Stimulated activated CD4-positive, alpha-beta T cell treated with anti-CD3 and anti-CD28 coated beads, Interleukin-12 subunit alpha, Interleukin-12 subunit beta, amount 100 ng/mL, for 4 hours (primary cell): ENCODE measurements around the gene TIMM10.
A peak's percentile ranks its signal among the peaks of the same experiment; 100 is the strongest.
"Not testable (repeated sequence)": the region's sequence is repeated elsewhere in the genome, so short reads cannot be mapped to it uniquely, and the experiment has no call there.

ENCODE experiments used
- DNase-seq: peaks from one replicate; pipeline ENCODE4 v3.0.0-alpha.2; 2020

The TIMM10 gene

DNA sequence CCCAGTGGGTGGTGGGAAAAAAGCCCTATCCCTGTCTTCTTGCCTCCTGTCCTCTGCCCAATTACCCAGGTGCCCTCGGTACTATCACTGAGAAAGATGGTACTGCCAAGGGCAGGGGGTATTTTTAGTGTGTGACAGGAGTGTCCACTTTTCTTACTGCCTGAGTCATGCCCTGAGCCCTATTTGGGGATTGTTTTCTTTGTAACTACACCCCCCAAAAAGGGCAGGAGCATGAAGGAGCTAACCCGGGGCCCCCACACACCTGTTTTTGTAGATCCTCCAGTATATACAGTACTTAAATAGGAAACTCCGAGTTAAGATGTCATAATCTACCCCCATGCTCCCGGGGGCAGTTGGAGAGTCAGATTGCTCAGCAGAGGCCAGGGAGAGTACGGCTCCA is 10.6 kb upstream of the TIMM10 start:
- no peak for DNase-seq

DNA sequence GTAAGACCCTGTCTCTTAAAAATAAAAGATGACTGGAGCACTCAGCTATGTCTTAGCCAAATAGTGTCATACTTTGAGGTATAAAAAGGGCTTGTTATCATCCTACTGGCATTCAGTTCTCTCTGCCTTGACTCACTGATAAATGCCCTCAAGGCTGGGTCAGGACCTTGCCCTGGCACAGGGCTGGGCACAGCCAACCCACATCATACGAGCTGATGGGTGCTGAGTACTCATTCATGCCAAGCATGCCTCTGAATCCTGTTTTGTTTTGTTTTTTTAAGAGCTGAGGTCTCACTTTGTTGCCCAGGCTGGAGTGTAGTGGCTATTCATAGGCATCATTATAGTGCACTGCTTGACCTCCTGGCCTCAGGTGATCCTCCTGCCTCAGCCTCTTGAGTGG is 8.8 kb upstream of the TIMM10 start:
- no peak for DNase-seq

DNA sequence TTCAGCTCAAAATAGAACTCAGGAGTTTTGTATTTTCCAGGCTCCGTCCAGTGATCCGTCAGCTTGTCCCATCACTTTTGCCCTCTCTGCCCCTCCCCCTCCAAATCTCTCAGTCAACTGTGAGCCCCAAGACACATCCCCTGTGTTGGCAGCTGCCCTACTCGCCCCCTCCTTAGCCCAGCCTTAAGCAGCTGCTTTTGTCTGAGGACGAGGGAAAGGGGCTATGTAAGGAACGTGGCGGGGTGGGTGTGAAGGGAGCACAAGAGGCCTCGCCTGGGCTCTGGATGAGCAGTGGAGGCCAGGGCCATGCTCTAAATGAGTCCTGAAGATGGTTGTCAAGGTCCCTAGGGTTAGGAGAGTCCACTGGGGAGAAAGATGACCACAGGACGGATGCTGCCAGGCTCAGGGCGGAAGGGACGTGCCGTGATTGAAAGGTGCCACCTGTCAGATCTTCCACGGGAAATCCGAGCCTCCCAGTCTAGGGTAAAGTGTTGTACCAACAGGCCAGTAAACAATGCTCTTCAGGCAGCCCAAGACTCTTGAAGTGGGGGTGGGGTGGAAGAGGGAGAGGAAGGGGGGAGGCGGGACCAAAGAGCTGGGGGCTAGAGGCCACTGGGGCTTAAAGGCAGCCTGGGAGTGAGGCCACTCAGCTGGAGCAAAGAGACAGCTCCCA is 6.5 kb upstream of the TIMM10 start, which contains the start of gene SMTNL1:
Gene SMTNL1, plus strand, starts transcription at position 649 of the 673 bp plus-strand sequence. CDS start 5,048 bp downstream, outside the sequence.
- DNase-seq = no peak

DNA sequence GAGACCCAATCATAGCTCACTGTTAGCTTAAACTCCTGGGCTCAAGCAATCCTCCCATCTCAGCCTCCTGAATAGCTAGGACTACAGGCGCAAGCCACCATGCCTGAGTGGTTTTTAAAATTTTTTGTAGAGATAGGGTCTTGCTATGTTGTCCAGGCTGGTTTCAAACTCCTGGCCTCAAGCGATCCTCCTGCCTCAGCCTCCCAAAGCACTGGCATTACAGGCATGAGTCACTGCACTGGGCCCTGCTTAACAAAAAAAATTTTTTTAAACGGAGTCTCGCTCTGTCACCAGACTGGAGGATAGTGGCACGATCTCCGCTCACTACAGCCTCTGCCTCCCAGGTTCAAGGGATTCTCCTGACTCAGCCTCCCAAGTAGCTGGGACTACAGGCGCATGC is 3.9 kb upstream of the TIMM10 start:
- DNase-seq = not testable (repeated sequence)

DNA sequence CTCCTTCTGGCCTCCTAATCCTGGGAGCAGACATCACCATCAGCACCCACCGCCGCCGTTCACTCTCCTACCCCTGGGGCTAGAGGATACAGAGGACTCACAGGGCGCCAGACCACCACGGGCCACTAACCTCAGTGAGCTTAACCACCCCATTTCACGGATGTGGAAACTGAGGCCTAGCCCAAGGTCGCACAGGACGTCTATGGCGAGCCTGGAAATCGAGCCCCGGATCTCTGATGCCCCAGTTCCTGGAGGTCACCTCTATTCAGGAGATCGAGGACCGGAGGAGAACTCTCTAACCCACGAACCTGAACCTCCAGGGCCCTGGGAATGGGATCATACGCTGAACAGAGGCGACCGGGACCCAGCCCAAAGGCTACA is 349 bp downstream of the TIMM10 start:
- DNase-seq = no peak

DNA sequence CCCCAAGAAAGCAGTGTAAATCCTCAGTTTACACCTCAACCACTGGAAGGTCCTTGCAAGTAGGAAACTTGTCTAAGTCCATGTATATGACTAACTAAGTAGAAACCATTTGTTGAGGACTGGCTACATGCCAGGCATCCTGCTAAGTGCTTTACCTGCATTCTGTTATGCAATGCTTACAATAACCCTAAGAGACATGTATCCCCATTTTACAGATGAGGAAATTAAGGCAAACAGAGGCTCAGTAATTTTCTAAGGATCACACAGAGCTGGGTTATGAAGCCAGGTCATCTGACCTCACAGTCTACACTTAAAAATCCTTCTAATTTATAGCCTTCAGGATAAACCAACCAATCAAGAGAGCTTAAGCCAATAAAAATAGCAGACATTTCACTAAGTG is 1.5 kb downstream of the TIMM10 start:
- DNase-seq = no peak

DNA sequence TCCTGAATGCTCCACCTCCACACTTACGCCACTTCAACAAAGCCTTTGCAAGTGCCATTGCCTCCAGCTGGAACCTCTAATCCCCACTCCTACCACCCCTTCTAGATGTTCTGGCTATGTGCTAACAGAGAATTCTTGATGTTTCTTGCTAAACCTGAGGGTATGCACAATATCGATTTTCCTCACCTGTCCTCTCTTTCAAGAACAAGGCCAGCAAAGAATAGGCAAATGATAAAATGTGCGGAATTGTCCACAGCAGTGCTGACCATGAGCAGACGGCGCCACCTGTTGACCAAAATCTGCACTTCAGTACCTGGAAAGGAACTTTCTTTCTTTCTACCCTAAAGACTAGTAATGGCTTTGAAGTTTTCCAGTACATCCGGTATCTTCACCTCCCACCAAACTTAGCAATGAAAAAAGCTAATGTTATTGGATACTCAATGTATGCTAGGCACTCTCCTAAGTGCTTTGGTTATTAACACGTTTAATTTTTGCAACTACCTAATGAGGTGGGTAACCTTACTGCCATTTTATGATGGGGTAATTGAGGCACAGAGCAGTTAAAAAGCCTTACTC is 3.4 kb downstream of the TIMM10 start:
- DNase-seq = peak; percentile 73

DNA sequence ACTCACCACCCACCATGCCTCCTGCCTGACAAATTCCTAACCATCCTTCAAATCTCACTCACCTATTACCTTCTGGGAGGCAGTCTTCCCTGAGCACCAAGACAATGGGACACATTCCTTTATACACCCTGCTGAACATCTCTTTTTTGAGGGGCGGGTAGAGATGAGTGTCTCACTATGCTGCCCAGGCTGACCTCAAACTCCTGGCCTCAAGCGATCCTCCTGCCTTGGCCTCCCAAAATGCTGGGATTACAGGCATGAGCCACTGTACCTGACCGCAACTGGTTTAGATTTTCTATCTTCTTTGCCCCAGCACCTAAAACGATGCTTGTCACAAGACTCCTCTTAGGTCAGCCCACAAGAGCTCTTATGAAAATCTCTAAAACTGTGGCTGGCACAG is 7.1 kb downstream of the TIMM10 start:
- DNase-seq = no peak

DNA sequence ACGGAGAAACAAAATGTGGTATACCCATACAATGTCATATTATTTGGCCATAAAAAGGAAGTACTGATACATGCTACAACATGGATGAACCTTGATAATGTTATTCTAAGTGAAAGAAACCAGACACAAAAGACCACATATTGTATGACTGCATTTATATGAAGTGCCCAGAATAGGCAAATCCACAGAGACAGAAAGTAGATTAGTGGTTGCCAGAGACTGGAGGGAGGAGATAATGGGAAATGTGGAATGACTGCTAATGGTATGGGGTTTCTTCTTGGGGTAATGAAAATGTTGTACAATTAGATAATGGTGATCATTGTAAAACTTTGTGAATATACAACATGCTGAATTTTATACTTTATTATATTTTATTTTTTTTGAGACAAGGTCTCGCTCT is 9.4 kb downstream of the TIMM10 start:
- DNase-seq = no peak

DNA sequence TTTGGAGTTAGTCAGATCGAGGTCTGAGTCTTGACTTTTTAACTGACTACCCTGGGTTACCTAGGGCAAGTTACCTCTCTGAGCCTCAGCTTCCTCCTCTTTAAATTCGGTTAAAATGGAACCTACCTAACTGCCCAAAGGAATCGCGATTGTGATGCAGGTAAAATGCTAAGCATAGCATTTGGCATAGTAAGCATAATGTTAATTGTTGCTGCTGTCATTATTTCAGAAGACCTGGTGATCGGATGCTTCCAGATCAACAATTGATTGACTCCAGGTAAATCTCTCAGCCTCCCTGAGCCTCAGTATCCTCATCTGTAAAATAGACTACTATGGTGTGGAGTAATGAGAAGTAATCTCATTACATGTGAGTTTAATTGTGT is 14.5 kb downstream of the TIMM10 start:
- DNase-seq = no peak

DNA sequence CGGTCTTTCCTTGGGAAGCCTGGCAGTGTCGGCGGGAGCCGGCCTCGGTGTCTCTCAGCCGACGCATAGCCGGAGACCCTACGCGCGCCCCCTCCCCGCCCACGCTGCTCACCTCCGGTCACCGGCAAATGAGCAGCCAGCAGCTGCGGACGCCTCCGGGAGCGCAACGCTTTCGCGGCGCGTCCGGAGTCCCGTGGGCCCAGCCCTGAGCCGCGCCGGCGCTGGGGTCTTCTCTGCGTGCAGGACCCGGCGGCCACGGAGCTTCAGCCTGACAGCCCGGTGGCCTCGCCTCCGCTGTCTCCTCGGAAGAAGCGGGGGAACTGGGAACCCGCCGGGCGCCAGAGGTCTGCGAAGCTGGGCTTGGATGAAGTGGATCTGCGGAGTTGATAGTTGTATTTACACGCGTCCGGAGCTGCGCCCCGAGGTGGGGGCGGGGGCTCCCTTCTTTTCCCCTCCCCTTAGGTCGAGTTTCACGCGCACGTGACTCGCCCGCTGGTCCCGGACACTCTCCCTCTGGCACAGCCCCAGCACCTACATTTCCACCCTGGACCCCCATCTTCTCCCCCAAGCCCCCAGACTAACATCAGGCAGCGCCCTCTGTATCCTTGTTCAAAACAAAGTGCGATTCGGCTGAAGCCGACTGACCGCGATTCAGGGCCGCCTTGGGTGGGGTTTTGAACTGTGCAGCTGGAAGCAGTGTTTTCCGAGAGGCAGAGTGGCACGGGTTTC is 15.1 kb downstream of the TIMM10 start, which contains the start of gene SLC43A1:
Gene SLC43A1, minus strand, starts transcription at position 371 of the 729 bp plus-strand sequence. CDS start 1,591 bp downstream, outside the sequence.
- peak; percentile 43 for DNase-seq

DNA sequence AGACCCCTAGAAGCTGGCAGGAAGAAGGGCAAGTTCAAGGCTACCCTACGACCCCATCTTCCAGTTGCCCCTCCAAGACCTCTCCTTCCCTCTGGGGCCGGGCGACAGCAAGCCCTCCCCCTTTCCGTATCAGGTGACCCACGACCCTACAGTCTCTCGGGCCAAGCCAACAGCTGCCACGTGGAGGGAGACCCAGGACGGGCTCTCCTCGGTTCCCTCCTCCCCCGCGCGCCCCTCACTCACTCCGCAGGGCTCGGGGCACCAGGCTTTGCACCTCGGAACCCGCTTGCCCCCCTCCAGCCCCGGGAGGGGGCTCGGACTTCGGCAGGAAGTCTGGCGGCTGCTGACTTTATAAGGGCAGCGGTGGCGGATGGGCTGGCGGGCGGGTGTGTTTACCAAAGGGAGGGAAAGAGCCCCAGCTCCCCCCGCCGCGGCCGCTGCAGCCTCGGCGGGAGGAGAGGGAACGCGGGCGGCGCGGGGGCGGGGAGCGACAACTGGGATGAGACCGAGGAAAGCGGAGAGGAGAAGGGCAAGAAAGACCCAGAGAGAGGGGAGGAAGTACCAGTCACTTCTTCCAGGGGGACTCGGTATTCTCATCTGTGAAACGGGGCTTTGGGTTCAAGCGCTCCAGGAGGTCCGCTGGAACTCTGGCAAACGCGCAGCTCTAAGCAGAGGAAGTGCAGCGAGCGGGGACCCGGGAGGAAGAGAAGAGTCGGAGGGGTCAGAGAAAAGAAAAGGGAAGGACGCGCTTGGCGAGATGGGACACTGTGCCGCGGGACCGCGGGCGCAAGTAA is 15.8 kb downstream of the TIMM10 start:
- peak; percentile 56 for DNase-seq

DNA sequence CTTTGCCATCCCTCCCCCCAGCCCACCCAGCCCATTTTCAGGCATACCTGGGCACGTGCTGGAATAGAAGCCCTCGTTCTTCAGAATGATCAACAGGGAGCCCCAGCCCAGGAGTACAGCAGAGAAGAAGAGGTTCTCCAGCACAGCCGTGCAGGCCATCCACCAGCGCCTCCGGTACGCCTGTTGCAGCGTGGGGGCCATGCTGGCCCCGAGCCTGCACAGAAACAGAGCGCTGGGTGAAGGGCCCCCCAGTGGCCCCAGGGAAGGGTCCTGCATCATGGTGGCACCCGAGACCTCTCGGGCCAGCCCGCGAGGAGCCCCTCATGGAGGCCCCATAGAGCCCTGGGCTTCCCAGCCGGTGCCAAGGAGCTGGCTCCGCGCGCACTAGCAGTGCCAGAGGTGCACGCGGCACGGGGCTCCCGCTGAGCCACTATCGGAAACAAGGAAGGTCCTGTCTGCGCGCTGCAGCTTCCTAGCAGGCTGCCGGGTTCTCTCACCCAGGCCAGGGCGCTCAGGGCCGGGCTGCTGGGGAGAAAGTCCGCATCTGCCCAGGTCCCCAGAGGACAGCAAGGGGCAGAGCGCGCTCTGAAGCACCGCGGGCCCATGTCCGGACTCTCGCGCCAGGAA is 16.5 kb downstream of the TIMM10 start:
- peak; percentile 34 for DNase-seq

DNA sequence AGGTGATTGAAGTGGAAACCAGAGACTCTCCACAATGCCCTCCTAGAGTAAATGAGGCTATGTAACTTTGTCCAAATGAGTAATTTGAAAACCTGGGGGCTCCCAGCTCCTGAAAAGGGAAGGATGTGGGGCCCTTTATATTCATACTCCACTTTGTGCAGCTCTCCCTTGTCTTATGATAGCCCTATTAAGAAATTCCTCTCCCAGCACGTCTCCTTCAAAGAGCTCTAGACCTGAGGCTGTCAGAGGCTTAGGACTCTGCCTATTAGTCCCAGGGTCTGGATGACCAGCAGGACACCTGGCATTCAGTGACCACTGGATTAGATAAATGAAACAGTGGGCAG is 17.1 kb downstream of the TIMM10 start:
- DNase-seq = no peak

DNA sequence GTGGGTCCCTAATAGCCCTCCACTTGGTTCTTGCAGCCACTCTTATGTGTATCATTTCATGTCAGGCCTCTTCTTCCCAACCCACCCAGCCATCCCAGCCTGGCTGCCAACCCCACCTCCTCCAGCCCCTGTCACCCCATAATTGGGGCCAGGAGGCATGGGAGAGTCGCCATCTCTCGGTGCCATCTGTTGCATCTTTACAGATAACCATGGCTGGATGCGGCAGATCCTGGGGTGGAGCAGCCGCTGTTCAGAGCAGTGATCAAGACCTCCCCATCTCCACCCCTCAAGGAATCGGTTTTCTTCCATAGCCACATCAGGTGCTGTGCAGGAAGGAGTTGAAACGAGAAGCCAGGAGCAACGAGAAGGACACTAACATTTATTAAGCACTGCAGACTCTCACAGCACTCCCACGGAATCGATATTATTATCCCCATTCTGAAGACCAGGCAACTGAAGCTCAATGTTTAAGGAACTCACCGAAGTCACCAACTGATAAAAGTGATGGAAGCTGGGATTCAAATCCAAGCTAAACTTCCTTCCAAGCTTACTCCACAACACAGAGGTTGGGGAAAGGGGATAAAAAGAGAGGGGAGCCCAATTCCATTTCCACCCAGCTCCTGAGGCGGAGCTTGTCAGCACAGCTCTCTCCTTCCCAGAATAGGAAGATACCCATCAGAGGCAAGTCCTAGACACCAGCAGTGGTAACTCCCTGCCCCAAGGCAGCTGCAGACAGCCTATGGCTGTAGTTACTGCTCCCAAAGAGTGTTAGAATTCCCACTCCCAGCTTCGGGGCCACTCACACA is 17.7 kb downstream of the TIMM10 start:
- no peak for DNase-seq

DNA sequence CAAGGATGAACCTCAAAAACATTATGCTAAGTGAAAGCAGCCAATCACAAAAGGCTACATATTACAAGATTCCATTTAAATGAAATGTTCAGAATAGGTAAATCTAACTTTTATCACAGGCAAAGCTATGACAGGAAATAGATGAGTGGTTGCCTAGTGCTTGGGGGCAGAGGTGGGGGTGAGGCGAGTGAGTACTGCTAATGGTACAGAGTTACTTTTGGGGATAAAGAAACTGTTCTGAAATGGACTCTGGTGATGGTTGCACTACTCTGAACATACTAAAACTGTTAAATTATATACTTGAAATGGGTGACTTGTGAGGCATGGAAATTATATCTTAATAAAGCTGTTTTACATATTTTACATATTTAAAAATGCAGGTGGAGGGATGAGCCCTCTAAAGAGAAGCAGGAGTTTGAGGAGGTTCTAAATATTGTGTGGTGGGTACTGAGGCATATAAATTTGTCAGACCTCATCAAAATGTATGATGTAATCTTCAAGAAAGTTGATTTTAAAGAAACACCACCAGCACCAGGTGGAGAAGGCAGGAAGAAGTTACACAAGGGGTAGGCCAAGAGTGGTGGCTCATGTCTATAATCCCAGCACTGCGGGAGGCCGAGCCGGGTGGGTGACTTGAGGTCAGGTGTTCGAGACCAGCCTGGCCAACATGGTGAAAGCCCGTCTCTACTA is 18.7 kb downstream of the TIMM10 start:
- DNase-seq = no peak

DNA sequence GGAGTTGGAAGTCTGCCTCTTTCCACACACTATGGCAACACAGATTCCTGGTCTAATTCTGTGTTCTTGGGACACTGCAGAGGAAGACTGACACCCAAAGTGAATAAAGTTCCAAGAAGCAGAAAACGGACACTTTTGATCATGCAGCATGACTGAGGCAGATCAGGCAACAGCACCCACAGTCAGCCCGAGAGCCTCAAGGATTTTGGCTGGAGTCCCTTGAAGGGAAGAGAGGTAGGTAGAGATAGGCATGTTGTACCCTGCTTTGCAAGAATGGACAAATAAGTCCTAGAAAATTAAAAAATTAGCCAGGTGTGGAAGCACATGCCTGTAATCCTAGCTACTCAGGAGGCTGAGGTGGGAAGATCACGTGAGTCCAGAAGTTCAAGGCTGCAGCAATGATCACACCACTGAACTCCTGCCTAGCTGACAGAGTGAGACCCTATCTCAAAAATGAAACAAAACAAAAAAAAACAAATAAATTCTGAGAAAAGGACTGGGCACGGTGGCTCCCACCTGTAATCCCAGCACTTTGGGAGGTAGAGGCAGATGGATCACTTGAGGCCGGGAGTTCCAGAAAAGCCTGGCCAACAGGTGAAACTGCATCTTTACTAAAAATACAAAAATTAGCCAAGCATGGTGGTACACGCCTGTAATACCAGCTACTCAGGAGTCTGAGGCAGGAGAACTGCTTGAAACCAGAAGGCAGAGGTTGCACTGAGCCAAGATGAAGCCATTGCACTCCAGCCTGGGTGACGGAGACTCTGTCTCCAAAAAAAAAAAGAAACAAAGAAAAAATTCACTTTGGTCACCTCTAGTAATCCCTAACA is 22.0 kb downstream of the TIMM10 start:
- no peak for DNase-seq

DNA sequence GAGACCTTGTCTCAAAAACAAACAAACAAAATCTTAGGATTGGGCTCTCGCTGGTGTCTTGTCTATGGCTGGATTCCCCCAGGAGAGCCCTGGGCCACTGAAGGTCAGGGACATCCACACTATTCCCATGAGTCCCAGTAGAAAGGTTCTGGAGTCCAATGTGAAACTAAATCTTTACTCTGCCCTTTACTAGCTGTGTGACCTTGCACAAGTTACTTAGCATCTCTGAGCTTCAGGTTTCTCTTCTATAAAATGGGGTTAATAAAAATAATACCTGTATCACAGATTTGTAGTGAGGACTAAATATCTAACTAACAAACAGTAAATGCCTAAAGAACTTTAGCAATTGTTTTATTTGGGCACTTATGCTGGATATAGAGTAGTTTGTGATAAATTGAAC is 24.0 kb downstream of the TIMM10 start:
- no peak for DNase-seq

DNA sequence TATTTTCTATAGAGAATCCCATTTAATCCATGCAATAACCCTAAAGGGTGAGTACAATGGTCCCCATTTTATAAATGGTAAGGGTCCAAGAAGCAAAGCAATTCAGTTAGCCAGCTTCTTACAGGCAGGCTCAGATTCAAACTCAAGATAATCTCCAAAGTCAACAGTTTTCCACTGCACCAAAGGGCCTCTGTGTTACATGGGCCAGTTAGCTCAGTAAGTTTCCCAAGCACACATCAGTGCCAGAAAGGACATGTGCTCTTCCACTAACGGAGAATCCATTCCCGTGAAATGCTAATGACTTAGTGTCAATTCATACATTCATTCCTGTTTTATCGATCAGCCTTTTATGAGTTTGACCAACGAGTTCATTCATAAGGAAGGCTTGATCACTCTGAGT is 26.0 kb downstream of the TIMM10 start:
- DNase-seq = no peak

DNA sequence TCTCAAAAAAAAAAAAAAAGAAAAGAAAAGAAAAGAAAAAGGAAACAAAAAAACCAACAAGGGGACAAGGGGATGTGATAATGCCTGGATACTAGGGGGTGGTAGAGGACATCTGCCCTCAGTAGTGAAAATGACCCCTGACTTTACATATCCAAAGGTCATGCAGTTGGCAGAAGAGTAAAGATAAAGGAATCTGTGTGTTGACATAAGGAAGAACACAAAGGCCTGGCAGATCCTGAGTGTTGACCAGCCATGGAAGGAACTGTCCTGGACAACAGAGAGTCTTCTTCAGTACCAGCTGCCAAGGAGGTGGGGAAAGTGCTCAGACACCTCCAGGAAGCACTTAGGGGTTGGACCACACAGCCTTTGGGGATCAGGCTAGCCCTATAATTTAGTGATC is 27.7 kb downstream of the TIMM10 start:
- DNase-seq = no peak

DNA sequence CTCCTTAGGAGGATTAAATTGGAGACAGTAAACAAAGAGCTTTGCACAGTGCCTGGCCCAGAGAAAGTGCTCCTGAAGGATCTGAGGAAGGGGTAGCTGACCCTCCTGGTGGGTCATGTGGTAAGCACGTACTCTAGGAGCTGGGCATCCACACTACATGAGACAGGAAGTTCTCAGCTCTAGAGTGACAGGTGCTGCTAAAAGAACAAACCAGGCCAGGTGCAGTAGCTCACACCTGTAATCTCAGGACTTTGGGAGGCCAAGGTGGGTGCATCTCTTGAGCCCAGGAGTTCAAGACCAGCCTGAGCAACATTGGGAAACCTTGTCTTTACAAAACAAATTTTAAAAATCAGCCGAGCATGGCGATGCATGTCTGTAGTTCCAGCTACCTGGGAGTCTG is 28.2 kb downstream of the TIMM10 start:
- no peak for DNase-seq
